ENCODE measurements around the gene SGCA.

SGCA gene

DNA sequence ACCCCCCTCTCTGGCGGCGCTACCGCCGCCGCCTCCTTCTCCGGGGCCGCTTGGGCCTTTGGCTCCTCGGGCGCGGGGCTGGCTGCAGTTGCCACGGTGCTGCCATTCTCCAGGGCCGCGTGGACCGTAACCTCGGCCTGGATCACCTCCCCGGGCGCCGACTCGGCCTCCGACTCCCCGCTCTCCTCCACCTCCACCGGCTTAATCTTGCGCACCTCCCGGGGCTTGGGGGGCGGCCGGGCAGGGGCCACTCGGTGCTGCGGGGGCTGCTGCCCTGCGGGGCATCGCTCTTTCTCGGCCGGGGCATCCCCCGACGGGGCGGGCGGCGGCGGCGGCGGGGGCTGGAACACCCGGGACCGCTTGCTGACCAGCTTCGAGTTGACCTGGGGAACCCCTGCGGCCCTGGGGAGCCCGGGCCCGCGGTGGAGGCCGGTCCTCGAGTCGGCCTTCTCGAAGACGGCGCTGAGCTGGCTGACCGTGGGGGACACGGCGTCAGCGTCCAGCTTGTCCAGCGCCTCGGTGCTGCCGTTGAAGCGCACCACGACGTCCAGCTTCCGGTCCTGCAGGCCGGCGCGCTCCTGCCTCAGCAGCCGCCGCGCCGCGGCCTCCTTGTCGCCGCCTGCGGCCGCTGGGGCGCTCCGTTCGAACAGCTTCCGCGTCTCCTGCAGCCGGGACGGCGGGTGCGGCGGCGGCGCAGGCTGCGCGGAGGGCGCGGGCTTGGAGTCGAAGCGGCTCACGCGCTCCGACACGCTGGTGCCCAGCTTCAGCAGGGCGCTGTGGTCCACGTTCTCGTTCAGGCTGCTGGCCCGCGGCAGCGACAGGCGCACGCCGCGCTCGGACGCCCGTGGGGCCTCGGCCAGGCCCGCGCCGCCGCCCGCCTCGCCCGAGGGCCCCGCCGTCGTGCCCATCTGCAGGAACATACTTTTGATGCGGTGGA is 16.1 kb upstream of the SGCA start:
- DNase-seq (ENCODE audit: low read depth in 2 of 2), result no peak

DNA sequence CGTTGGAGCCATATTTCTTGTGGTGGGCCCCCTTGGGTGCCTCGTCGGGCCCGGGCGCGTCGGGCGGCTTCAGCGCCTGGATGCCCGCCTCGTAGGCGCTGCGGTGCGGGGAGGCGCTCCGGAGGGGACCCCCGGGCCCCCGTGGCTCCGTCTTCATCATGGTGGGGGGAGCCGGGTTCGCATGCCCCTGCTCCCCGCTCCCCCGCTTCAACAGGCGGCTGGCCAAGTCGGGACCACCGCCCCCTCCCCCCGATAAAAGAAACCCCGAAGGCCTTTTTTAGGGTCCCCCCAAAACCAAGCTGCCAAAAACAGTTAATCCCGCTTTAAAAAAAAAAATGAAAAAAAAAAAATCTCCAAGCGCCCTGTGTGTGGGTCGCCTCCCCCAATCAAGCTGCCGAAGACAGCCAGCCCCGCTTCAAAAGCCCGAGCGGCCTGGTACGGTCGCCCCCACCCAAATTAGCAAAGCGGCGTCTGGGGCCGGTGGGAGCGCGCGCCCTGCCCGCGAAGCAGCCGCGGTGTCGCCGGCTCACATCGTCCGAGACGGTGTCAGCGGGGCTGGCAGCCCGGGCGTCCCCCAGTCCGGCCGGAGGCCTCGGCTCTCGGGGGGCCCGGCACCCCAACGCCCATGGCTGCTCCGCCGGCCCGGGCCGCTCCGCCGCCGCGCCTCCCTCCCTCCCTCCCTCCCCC is 15.3 kb upstream of the SGCA start, which contains the start of gene PPP1R9B:
Gene PPP1R9B, minus strand, starts transcription at position 324 of the 687 bp plus-strand sequence. Its CDS starts 164 bp downstream, at position 160.
- DNase-seq (ENCODE audit: low read depth in 2 of 2), result no peak

DNA sequence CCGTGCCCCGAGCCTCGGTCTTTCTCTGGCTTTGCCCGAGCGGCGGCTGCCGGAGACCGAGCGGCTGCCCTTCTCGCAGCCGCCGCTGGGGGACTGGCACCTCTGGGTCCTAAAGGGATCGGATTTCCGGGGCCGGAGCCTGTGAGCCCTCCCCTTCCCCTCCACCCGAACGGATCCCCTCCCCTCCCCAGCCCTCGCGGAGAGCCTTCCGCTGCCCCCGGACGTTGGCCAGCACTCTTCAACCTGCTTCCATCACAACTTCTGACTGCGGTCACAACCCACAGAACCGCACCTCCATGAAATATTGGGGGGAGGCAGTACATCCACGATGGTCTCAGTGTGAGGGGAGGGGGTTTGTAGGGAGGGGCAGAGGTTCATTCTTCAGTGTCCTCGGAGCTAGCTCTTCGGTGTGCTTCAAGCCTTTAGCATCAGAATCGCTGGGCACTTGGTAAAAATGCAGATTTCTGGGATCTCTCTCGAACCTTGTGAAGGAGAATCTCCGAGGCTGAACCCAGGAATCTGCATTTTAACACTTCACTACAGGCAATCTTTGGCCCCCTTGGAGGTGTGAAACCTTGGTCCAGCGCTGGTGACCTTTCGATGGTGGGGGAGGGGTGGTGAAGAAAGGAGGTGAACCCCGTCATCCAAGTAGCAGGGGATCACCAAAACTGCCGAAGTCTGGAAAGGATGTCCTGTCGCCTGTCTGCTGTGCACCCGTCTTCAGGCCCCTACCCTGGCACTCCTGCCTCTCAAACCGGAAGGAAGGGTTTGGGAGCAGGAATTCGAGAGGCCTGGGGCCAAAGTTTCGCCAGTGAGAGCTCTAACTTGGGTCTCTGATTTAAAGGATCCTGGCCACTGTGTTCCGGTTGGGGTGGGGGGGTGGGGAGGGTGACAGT is 14.5 kb upstream of the SGCA start:
- DNase-seq (ENCODE audit: low read depth in 2 of 2), result peak; percentile 83 to 87

DNA sequence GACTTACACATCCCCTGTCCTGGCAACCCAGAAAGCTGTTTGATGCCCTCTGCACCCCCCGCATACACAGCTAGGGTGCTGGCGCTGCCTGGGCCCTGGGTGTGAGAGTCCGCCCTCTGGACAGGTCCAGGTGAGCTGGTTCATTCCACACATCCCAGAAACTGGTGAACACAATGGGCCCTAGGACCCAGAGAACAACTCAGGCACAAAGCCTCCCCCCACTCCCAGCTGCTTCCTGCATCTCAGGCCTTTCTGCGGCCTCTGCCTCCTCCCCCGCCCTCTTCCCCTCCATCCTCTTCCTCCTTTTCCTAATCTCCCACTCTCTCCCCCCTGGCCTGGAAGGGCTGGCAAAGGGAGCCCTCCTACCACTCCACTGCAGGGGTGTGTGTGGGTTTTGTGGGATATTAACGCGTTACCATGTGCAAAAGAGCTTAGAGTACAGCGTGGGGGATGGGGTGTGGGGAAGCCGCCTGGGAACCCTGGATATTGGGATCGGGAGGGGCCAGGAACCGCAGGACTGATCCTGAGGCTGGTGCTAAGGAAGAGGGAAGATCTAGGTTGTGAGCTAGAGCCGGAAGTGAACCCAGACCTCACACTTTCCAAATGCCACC is 13.8 kb upstream of the SGCA start:
- peak in 1 of 2 donors; percentile 54 for DNase-seq (ENCODE audit: low read depth in 2 of 2)

DNA sequence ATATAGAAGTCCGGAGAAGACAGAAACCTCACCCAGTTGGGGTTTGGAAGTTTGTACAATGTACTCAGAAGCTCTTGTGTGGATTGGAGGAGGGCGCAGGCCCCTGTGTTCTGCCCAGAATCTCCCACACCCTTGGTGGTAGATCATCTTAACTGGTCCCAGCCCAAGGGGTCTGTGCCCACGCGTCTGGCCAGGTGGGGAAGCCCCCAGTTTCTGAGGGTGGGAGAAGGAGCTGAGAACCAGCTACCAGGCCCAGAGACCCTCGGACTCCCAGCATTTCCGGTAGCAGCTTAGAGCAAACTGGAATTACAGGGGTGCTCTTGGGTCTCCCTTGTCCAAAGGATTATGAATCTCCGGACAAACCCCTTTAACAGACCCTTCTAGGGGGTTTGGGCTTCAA is 13.1 kb upstream of the SGCA start:
- DNase-seq (ENCODE audit: low read depth in 2 of 2), result no peak

DNA sequence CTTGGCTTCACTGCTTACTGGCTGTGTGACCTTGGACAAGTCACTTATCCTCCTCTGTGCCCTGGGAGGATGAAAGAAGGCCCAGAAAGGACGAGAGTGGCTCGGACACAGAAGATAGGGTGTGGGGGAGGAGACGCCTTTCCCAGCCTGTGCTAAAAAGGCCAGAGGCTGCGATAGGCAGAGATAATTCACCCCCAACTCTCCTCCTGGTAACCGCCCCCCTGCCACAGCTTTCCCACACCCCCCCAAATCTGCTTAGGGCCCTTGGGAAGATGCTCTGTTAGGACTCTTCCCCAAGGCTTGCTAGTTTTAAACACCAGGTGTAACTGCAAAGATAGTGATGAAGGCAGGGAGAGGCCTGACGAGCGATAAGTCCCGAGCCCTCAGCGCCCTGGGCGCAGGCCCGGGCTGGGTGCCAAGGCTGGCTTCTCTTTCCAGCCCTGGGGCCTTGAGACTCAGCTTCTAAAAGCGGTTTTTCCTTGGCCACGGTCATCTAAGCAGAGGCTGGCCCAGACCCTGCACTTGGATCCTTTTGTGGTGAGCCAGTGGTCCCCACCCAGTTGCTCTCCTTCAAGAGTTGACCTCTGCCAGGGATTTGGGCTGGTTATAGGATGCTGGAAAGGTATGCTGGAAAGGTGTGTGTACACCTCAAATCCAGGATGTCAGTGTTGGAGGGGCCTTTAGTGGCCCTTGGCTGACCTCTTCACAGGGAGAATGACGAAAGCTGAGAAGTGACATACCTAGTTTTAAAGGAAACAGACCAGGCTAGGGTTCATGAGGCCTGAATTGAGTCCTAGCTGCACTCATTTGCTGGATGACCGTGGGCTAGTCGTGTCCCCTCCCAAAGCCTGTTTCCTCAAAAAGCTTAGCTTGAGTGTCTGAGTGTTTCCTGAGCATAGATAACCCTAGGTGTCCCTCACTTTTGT is 11.9 kb upstream of the SGCA start:
- DNase-seq (ENCODE audit: low read depth in 2 of 2), result no peak

DNA sequence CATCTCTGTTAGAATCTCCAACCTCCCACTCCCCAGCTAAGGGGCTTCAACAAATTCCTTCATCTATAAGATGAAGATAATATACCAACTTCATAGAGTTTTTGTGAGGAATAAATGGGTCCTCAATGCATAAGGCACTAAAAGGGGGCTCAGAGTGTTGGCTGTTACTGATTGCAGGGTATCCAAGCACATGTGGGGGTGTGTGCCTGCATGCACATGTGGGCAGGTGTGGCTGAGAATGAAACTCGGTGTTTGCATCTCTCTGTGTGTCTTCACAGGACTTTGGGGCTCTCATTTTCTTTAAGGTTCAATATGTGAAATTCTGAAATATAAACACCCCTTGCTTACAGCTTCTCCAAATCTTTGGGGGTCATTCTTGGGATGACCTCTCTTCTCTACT is 11.2 kb upstream of the SGCA start:
- DNase-seq (ENCODE audit: low read depth in 2 of 2), result no peak

DNA sequence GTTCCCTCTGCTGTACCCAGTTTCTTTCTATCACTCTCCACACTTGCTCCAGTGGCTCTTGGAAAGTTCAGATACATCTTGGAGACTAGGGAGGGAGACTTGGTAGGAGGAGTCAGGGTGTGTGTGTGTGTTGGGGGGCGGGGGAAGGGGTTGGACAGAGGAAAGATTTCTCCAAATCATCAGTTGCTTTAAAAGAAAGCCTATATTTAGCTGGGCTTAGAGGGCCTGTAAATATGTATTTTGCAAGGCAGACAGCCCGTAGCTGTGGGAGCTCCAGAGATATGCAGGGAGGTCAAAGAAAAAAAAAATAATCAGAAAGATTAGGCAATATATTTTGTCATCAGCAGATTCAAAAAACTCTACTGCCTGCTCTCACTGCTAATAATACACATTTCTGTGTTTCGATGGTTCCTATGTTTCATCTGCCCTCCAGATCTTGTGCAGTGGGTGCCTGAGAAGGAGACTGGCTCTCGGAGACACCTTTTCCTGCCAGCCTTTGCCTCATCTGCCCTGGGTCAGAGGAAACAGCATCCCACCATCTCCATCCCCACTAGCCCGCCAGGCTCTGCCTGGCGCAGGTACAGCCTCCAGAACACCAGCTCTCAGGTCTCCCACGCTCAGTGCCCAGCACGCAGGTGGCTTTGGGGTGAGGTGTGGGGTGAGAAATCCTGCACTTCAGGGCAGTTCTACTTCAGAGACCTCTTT is 10.5 kb upstream of the SGCA start:
- no peak for DNase-seq (ENCODE audit: low read depth in 2 of 2)

DNA sequence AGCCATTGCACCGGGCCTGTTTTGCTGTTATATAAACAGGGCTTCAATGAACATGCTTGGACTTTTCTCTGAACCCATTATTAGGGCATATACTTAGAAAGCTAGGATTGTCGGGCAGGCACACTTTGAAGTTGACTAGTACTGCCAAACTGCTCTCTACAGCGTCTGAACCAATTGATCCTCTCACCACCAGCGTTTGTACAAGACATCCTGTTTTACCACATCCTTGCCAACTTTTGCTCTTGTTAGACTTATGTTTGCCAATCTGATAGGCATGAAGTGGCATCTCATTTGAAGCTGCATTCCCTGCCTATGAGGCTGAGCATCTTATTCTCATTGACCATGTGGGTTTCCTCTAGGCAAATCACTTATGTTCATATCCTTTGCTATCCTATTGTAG is 7.9 kb upstream of the SGCA start:
- no peak for DNase-seq (ENCODE audit: low read depth in 2 of 2)

DNA sequence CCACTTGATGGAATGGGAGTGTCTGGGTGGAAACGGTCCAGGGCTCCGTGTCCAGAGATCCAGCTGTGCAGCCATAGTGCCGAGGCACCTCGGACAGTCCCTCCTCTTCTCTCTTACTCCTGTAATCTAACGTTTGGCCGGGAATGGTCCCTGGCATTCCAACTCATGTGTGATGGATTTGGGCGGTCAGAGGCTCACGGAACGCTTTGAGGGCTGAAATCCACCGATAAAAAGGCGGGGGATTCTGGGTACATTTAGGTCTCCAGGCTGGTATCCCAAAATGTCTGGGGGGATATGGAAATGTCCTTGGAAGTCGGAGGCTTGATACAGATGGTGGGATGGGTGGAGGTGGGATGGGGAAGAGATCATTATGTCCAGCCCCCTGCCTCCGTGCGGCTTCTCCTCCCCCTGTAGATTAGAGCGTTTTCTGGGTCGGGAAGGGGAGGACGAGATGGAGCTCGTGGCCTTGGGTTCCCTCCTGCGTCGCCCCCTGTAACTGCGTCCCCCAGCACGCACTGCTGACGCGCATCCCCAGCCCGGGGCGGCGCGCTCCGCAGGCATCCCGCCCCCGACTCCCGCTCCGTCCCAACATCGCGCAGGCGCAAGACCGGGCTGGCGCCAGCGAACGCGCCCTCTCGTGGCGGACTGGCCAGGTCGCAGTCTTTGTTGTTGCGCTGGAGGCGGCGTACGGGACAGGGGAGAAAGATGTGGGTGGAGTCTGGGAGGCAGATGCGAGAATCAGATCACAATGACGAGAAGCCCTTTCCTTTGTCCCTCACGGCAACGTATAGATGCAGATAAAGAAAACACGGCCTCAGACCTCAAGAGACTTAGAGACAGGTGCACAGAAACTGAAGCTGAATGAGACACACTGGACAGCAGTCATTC is 4.5 kb upstream of the SGCA start:
- DNase-seq (ENCODE audit: low read depth in 2 of 2), result peak; percentile 93 to 95

DNA sequence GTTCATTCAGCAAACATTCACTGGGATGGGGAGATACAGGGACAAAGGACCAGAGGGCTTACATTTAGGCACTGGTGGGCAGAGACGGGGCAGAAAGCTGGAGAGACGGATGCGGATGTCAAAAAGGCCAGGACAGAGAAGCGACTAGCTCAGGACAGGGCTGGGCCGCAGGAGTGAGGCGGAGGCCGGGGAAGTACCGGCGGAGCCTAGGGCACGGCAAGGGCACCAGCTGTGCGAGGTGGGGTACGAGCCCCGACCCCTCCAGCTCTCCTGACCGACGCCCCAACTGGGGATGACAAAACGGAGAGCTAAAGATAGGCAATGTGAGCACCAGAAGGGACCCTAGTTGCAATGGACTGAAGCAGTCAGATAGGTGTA is 3.9 kb upstream of the SGCA start:
- DNase-seq (ENCODE audit: low read depth in 2 of 2), result no peak

DNA sequence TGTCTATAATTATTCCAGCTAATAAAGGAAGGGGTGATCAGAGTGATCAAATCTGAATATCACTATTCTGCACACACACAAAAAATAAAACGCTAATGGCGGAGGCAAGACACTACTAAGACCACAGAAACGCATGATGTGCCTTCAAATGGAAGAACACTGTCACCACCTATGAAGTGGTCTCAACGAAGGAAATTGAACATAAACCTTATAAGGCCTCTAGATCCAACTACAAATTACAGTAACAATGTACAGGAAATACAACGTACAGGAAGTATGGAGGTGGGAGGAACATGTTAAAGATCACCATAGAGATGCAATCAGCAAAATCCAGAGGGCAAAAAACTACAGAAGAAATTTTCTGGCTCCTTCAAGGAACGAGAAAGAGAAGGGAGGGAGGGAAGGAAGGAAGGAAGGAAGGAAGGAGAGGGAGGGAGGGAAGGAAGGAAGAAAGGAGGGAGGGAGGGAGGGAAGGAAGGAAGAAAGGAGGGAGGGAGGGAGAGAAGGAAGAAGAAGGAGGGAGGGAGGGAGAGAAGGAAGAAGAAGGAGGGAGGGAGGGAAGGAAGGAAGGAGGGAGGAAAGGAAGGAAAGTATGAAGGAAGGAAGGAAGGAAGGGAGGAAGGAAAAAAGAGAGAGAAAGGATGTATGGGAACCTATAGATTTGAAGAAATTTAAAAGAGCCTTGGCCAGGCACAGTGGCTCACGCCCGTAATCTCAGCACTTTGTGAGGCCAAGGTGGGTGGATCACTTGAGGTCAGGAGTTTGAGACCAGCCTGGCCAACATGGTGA is 3.1 kb upstream of the SGCA start:
- no peak for DNase-seq (ENCODE audit: low read depth in 2 of 2)

DNA sequence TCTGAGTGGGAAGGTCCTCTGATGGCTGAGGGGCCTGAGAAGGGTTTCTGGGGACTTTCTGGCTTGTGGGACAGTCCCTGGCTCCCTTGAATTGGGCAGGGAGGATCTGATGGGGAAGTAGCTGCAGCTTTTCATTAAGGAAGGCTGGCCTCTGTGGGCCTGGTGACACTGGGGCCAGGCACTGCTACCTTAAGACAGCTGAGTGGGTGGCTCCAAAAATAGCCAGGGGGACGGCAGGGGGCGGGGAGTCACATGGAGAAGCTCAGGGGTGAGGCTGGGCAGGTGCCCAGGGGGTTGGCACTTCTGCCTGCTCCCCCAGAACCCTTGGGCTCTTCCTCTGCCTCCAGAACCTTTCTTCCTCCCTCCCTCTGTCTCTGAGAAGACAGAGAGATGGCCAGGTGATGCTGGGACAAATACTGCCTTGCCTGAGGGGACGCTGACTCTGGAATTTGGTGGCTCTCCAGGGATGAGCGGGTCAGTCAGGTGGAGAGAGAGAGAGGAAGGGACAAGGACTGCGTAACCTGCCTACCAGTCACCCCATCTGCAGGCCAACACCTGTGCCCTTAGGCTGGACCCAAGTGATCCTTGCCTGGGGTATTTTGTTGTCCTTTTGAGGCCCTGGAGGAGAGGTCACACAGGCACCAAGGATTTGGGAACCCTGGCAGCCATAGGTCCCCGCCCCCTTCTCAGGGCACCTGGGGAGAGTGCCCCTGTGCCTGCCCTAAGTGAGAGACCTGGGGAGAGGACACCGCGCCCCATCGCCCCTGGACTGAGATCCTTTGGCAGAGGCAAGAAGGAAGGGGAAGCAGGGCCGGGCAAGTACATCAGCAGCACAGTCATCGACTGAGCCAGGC is 1.7 kb upstream of the SGCA start:
- no peak for DNase-seq (ENCODE audit: low read depth in 2 of 2)

DNA sequence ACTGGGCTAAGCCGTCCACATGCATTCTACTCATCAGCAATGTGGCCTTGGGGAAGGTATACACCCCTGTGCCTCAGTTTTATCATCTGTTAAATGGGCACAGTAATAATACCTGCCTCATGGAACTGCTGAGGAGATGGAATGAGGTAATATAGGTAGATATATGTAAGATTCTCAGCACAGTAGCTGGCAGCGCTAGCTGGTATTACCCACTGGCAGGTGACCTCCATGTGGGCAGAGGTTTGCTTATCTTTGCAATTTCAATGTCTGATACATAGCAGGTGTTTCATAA is 1.2 kb upstream of the SGCA start:
- DNase-seq (ENCODE audit: low read depth in 2 of 2), result no peak

DNA sequence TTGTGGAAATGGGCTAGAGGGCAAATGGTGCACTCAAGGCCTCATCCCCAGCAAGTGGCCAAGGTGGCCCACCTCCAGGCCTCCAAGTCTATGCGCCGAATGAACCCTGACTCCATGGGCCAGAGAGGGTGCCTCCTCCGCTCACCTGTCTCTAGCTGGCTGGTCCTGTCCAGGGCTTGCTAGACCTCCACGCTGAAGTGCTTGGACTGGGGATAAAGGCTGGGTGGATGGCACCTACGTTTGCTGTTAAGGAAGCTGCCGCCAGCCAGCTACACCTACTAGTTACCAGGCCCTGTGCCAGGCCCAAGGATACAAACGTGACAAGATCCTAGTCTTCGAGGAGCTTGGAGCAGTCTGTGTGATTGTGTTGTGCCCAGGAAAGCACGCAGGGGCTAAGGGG is 739 bp upstream of the SGCA start:
- no peak for DNase-seq (ENCODE audit: low read depth in 2 of 2)

DNA sequence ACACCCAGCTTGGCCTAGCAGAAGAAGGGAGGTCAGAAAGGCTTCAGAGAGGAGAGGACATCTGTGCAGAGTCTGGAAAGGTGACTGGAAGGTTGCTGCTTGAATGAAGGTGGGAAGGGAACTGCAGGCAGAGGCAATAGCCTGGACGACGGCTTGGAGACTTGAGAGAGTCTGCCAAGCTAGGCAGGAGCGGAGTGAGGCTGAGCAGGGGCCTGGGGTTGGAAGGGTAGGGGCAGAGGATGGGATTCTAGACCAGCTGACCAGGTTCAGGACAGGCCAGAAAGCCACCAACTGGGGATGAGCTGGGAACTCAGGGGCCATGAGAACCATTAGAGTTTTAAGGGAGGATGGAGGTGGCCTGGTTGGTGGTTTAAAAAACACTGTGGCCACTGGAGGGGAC is 339 bp upstream of the SGCA start:
- DNase-seq (ENCODE audit: low read depth in 2 of 2), result no peak

DNA sequence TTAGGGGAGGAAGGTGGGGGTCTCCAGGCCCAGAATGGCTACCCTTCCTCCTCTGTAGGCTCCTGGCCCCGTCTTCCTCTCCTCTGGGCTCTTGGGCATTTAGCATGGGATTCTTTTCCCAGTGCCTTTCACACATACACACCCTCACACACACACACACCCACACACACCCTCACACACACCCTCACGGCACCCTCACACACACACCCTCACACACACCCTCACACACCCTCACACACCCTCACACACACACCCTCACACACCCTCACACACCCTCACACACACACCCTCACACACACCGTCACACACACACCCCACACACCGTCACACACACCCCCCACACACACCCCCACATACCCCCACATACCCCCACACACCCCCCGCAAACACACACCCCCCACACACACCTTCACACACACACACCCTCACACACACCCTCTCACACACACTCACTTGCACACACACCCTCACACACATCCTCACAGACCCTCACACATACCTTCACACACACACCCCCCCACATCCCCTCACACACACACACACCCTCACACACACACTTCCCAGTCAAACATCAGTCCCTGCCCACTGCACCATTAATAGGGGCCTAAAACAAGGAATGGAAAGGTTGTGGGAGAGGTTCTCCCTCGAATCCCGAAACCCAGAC is 845 bp downstream of the SGCA start:
- no peak for DNase-seq (ENCODE audit: low read depth in 2 of 2)

Data from stimulated activated CD8-positive, alpha-beta memory T cell treated with anti-CD3 and anti-CD28 coated beads, Interleukin-15, amount 100 ng/mL, for 48 hours (primary cell).